GM23338 (cell line): Measurements from ENCODE around the gene OPALIN.

Experiments
- CREB1 ChIP-seq: fragments of 250-450 bp; sonication (Bioruptor Pico); IDR thresholded peaks from 2 replicates; pipeline ENCODE4 v1.5.0; 2020; ENCODE audit warnings: low read depth, mild to moderate bottlenecking, moderate library complexity
- CTCF ChIP-seq, 2 experiments: fragments of 200-600 bp in 1 of 2; sonication (generic) in 1 of 2; conservative IDR thresholded peaks; 2 replicates each; pipeline versions ENCODE4 v1.5.1 to v1.6.1; 2016 to 2017; ENCODE audit warnings: antibody characterized with exemption in 2 of 2, low read depth in 2 of 2, mild to moderate bottlenecking in 2 of 2, moderate library complexity in 1 of 2
- EZH2 ChIP-seq: fragments of 200-600 bp; sonication (generic); IDR thresholded peaks from one replicate; pipeline ENCODE4 v1.8.0; 2017; ENCODE audit warnings: antibody characterized with exemption, mild to moderate bottlenecking, low read depth; ENCODE audit not compliant: unreplicated experiment
- JUNB ChIP-seq: IDR thresholded peaks from one replicate; pipeline ENCODE4 v1.6.1; 2016; ENCODE audit warnings: antibody characterized with exemption; ENCODE audit not compliant: unreplicated experiment
- POLR2AphosphoS5 ChIP-seq: IDR thresholded peaks from 2 replicates; pipeline ENCODE4 v1.6.1; 2016; ENCODE audit warnings: antibody characterized with exemption, low read depth
- REST ChIP-seq: IDR thresholded peaks from one replicate; pipeline ENCODE4 v1.6.1; 2018; ENCODE audit warnings: antibody characterized with exemption; ENCODE audit not compliant: unreplicated experiment
- ZNF462 ChIP-seq: fragments of 250-450 bp; sonication (Bioruptor Pico); IDR thresholded peaks from 2 replicates; pipeline ENCODE4 v1.5.0; 2020; ENCODE audit warnings: mild to moderate bottlenecking, moderate library complexity

GRCh38 chr10:96346295-96346694, 12.5 kb downstream of the OPALIN start:
- TF ChIP-seq CTCF (conservative IDR thresholded peaks at IDR 0.05; ENCODE audit: low read depth in 2 of 2) (no peak), JUNB (no peak), POLR2AphosphoS5 (no peak), CREB1 (CRISPR knock-in tag) (no peak), EZH2 (no peak), REST (no peak), ZNF462 (no peak)
